Left cardiac atrium (tissue), 4 donors: ENCODE measurements around the gene WDR36. TPM values are rescaled to one million over a fixed set of nuclear protein-coding genes. Genes with fewer than 3 reads are reported as not detected.
"Not testable (repeated sequence)": the region's sequence is repeated elsewhere in the genome, so short reads cannot be mapped to it uniquely, and the experiment has no call there.

Source experiments
- ATAC-seq, 2 donors: fragments of 200-7000 bp; cut with Tn5 transposase; one replicate each; pipeline ENCODE4 v1.9.1; 2020; ENCODE audit warnings: mild to moderate bottlenecking in 2 of 2, moderate library complexity in 2 of 2
- DNase-seq: peaks from one replicate; pipeline ENCODE4 v3.0.0-alpha.2; 2020
- intact Hi-C, 2 donors: fragments of 100-400 bp; cut with DNase I; formaldehyde crosslinking; loops; one replicate each; pipeline versions ENCODE4 v1.14.1 to v1.15.1; 2022 to 2023
- total RNA-seq, 2 donors: library from RNA; stranded (reverse); fragmentation: NEBNext Ultra II Directional; extraction: Animal tissue kit (Norgen Biotek cat#: 25700); gene quantifications; one replicate each; pipeline ENCODE4 v1.2.1, GENCODE V29; 2021
- donor health status: DM: no; HTN: yes; CAD: no.
- donor health status: DM: no; HTN: yes; CAD: no; lungs with severe emphysema.
- donor health status: DM: yes; HTN: yes; CAD: no.
- donor health status: Dilated cardiomyopathy.

The WDR36 gene
- total RNA-seq, 2 donors from 2014 or later, result 17.6 to 18.0 TPM

DNA sequence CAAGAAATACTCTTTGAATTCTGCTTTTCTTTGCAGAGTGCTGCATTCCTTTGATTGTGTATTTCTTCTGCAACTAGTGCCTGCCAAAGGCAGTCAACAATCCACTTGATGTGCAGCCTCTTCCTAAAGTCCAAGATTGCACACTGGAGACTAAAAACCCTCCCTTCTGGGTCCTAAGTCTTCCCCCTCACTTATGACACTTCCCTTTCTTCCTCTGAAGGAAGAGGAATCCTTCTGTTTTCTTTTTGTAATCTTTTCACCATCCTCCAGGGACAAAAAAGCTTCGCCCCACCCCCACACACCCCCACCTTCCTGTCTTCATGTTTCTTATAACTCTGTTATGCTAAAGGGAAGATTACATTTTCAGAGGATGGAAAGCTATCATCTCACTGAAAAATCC lies 39.9 kb downstream of the WDR36 start:
- no peak for ATAC-seq
- no peak for DNase-seq
- intact Hi-C loops, result no loop called here

DNA sequence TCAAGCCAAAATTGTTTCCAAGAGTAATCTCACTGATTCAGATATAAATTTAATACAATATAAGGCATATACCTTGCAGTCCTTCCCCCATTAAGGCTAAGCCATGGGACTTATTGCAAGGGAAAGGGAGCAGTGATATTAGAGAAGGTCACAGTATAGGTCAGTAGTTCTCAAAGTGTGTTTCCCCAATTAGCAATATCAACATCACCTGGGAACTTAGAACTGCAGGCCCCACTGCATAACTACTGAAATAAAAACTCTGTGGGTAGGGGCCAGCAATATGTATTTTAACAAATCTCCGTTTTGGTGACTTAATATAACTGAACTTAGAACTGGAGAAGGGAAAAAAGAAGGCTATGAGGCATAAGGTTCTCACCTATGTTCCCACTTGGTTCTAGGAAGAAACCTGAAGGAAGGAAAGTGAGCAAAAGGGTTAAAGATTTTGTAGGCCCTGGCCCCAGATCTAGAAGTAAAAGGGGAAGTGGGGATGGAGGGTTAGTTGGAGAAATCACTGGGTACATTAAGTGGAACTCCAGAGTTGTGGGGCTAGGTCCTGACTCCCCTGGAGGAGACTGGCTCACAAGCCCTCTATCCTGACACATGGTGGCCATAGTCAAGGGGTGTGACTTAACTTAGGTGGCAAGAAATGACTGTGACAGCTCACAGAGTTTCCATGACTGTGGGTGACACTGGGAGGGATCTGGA lies 40.7 kb downstream of the WDR36 start:
- intact Hi-C loops, result no loop called here
- ATAC-seq, result no peak
- no peak for DNase-seq

DNA sequence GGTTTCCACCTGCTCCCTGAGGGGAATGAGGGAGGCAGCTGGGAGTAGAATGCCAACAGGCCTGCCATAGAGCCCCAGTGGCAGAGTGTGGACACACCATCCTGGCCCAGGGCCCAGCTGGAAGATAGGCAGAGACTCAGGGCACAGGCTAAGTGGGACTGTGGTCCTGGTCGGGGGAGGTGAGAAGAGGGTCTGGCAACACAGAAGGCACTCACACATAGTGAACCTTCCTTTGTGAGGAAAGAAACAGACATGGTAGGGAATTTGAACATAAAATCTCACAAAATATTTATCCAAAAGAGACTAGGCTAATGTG lies 41.2 kb downstream of the WDR36 start:
- intact Hi-C loops, result no loop called here
- ATAC-seq (peak; percentile 19 to 41), DNase-seq (no peak)

- DNase-seq (no peak), ATAC-seq (peak; percentile 51 to 55)
- intact Hi-C loops, result no loop called here
Measured at GRCh38 chr5:111134087-111134486, 41.9 kb downstream of the WDR36 start.

GRCh38 chr5:111134864-111135263 lies 42.7 kb downstream of the WDR36 start:
- no peak for DNase-seq
- no peak for ATAC-seq
- intact Hi-C loops, result no loop called here

DNA sequence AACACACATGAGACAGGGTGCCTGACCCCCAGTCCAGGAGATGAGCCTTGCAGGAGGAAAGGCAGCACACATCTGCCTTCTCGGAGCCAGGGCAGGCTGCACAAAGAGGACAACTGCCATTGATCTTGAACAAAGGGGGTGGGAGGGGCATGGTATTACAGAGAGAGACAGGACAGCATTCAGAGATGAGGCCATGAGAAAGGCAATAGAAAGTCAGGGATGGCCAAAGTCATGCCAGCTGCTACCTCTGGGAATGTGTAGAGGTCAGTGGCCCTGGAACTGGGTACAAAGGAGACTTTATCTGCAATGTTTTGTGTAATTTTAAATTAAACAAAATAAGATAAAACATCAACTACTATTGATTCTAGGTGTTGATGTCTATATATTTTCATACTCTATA lies 43.2 kb downstream of the WDR36 start:
- DNase-seq, result no peak
- ATAC-seq, result no peak
- intact Hi-C loops, result no loop called here

DNA sequence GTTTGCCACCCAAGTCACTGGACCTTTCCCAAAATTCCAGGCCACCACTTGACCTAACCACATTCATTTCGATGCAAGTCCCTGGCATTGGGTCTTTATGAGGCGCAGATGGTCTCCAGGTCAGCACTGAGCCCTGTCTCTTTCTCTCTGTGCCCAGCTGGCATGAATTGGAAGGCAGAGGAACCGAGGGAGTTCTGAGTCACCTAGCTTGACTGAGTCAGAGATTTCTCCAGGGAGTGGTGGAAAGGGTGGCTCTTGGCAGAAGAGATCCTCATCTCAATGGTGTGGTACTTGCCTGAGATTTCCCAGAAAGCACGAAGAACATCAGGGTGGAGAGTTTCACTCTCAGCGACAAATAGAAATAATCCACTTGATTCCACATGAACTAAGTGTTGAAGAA lies 43.8 kb downstream of the WDR36 start:
- intact Hi-C loops, result no loop called here
- ATAC-seq, result peak in 1 of 2 donors; percentile 22
- no peak for DNase-seq

- ATAC-seq (no peak), DNase-seq (no peak)
- intact Hi-C loops, result no loop called here
Measured at GRCh38 chr5:111138096-111138495, 45.9 kb downstream of the WDR36 start.

GRCh38 chr5:111141471-111141870 lies 49.3 kb downstream of the WDR36 start:
- intact Hi-C loops, result not testable (repeated sequence)

DNA sequence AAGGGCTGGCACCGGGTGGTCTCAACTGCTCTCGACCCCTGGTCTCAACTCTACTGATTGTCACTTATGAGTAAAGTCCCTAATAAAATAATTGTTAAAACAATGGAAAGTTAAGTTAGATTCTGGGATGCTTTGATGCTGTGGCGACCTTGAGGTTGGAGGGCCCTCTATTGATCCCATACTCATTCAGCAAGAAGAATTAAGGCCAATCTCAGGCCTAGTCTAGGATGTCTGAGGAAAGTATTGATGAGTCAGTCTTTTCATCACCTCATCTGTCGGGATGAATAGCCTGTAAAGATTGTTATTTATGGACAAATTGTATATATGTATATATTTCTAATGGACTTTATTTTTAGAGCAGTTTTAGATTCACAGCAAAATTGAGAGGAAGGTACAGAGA lies 50.8 kb downstream of the WDR36 start:
- intact Hi-C loops, result no loop called here
- no peak for ATAC-seq
- no peak for DNase-seq

More at GRCh38 chr5:111141471-111141870, 49.3 kb downstream of the WDR36 start:
- ATAC-seq, DNase-seq: not testable (repeated sequence)

DNA sequence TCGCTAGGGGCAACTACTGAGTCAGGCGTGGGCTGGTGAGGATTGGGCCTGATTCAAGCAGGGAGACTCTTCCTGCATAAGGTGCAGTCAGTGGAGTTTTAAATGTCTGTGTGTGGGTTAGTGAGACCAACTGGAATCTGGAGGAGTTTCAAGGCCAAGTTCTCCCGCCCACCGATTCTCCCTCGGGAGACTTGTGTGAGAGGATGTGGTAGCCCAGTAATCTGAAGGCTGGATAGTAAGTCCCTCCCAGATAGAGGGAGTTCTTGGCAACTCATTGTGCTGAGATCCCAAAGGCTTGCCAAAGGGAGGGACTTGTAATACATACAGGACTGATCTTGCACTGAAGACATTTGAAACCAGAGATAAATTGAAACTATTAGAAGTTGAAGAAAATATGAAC lies 51.8 kb downstream of the WDR36 start:
- ATAC-seq, result peak; percentile 96 to 98
- intact Hi-C loops, result no loop called here
- peak; percentile 57 for DNase-seq

DNA sequence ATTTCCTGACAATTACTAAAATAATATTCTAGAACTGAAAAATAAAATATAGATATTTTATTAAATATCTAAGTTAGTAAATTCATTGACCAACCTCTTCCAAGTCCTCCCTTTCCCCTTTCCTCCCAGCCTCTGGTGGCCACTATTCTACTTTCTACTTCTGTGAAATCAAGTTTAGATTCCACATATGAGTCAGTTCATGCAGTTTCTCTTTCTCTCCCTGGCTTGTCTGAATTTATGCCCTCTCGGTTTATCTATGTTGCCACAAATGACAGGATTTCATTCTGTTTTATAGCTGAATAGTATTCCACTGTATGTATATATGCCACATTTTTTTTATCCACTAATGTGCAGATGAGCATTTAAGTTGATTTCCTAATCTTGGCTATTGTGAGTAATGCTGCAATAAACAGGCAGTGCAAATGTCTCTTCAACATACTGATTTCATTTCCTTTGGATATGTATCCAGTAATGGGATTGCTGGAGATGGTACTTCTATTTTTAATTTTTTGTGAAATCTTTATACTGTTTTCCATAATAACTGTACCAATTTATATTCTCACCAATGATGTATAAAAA lies 52.3 kb downstream of the WDR36 start:
- intact Hi-C loops, result no loop called here
- DNase-seq, result no peak
- ATAC-seq, result peak in 1 of 2 donors; percentile 30

GRCh38 chr5:111146053-111146452 lies 53.9 kb downstream of the WDR36 start:
- no peak for DNase-seq
- intact Hi-C loops, result no loop called here
- ATAC-seq, result no peak

- ATAC-seq, result no peak
- DNase-seq, result no peak
- intact Hi-C loops, result no loop called here
Measured at GRCh38 chr5:111147502-111147901, 55.4 kb downstream of the WDR36 start.

GRCh38 chr5:111151998-111152397 lies 59.9 kb downstream of the WDR36 start:
- no peak for ATAC-seq
- intact Hi-C loops, result loop anchor here in 1 of 2 donors (10.0 kb wide), 1 partner anchor 123 kb away; no protein-coding TSS in a partner anchor

GRCh38 chr5:111153483-111153882 lies 61.3 kb downstream of the WDR36 start:
- no peak for DNase-seq
- ATAC-seq, result no peak
- intact Hi-C loops, result loop anchor here in 1 of 2 donors (10.0 kb wide), 1 partner anchor 121 kb away; no protein-coding TSS in a partner anchor

More at GRCh38 chr5:111151998-111152397, 59.9 kb downstream of the WDR36 start:
- DNase-seq, result no peak

DNA sequence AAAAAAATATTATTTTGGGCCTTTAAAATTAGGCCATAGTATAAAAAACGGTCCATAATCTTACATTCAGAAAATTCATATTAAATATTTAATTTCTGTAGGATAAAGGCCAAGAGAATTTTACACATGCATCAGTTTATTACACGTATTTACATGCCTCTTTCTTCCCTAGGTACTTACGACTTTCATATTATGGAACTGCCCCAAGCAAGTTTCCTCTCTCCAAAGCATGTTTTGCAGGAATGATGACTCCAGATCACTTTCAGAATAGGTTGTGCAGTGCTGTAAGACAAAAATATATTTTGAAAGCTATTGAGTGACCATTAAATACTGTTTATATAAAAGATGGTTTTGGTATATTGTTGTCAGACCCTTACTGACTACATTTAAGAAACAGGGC lies 61.8 kb downstream of the WDR36 start:
- ATAC-seq (no peak), DNase-seq (no peak)
- intact Hi-C loops, result loop anchor here in 1 of 2 donors (10.0 kb wide), 1 partner anchor 121 kb away; no protein-coding TSS in a partner anchor

DNA sequence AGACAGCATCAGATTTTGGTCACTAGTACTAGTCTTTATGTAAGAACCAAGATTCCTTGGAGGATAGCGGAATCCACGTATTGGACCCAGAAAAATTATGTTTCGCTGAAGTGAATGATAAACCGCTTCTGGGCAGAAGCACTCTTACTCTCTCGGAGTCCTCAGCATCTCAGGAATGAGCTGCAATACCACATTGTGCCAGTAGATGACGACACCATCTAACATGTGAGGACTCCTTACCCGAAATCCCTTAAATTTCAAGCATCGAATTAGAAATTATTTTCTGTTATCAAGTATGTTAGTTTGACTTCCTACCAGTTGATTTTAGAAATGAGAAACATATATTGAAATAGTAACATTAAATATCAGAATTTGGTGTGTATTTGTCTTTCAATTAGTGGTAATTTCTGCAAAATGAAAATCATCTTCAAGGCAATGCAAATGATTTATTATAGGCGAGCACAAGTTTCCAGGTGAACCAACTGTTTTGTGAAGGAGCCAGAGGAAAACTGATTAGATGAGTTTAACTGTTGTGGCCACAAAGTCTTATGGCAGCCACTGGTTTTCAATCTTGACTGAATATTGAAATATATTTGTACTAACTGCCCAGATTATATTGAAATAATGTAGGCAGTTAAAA lies 66.1 kb downstream of the WDR36 start:
- intact Hi-C loops, result loop anchor here (5.0 to 10.0 kb wide), 3 partner anchors 117 to 989 kb away; no protein-coding TSS in a partner anchor
- DNase-seq (peak; percentile 64), ATAC-seq (peak; percentile 63 to 70)

- intact Hi-C loops, result loop anchor here (5.0 to 10.0 kb wide), 3 partner anchors 115 to 987 kb away; no protein-coding TSS in a partner anchor
- no peak for ATAC-seq
- no peak for DNase-seq
Measured at GRCh38 chr5:111159845-111160244, 67.7 kb downstream of the WDR36 start.

DNA sequence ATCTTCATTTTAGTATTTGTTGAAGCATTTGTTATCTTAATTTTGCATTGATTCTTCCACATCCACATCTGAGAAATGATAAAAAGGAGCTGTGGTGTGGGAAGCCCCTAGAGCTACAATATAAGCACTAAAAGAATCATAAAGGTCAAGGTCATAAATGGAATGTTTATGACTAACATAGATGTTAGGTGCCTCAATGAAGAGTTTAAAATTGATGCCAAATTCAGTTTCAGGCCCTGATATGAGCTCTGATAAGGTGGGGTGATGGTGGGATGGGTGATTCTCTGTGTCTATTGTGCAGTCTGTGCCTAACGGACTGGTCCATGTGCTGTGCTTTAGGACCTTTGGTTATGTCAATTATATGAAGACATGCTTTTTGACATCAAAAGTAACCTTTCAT lies 70.9 kb downstream of the WDR36 start:
- ATAC-seq (no peak), DNase-seq (no peak)
- intact Hi-C loops, result no loop called here
